HG02852 (cell line): Measurements from ENCODE around the gene WDR64.
"Not testable (repeated sequence)": the region's sequence is repeated elsewhere in the genome, so short reads cannot be mapped to it uniquely, and the experiment has no call there.

Experiments
- ATAC-seq: cut with Tn5 transposase; IDR thresholded peaks from one replicate; pipeline ENCODE4 v1.9.1; 2021; ENCODE audit warnings: mild to moderate bottlenecking, moderate library complexity; ENCODE audit not compliant: unreplicated experiment

Gene WDR64

DNA sequence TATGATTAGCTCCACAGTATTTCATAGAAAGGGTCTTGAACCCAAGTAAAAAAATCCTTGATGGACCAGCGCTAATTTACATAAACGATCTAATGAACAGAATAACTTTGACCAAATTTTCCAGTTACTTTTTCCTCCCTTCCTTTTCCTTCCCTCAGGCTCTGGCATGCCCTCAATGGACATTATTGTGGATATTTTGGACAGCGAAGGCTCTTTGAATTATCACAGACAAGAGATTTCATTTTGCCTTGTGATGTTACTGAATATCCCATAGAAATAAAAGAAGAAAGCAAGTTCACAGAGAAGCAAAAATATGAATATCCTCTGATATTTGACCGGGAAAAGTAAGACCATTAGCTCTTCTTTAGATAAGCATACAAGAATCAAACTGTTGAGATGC lies 135.6 kb downstream of the WDR64 start:
- ATAC-seq, result no peak

DNA sequence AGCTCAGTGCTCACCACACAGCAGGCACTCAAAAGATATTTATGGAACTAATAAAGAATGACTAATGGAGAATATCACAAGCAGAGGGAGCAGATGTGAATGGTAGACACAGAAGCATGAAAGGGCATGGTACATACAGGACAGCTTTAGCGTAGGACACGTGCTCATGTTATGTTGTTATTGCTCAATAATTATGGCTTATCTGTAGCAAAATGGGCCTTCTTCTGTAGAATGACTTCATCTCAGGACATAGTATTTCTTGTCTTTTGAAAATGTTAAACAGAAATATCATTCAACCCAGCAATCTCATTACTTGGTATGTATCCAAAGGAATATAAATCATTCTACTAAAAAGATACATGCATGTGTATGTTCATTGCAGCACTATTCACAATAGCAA lies 137.0 kb downstream of the WDR64 start:
- ATAC-seq, result no peak

DNA sequence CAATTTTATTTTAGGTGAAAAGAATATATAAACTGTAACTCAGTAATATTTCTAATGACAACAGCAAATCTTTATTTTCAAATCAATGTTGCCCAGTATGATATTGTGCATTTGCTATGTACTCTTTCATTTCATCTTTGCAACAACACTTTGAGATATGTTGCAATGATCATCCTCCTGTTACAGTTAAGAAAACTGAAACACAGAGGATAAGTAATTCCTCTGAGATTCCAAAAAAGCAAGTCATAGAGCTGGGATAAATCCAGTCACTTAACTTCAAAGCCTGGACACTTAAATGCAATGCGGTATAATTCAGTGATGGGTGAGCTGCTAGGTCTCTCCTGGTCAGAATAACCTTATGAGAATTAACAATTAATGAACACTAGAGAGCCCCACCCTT lies 147.3 kb downstream of the WDR64 start:
- ATAC-seq, result no peak

DNA sequence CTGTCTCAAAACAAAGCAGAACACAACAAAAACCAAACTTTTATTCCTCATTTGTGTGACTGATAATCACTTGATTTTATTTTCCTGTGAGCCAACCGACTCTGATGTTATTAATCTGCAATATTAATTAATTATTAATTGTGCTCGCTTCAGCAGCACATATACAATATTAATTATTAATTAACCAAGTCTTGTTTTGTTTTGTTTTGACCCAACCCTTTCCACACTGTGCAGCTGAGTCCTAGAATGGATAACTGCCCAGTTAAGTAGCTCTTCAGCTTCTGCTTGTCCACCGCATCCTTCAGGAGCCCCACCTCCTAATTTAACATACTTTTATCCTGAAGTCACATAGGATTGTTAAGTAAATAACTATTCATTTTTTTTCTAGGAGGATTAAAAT lies 148.6 kb downstream of the WDR64 start:
- no peak for ATAC-seq

DNA sequence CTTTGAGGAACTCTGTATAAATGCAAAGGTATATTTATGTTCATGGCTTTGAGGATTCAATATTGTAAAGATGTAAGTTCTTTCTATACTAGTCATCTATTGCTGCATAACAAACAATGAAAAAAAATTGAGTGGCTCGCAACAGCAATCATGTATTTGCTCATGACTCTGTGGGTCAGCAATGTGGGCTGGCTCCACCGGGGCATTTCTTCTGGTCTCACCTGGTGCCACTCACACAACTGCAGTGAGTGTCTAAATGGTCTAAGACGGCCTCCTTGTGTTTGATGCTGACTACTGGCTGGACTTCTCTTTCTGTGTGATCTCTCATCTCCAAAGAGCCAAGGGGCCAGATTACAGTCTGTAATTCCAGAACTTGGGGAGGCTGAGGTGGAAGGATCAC lies 150.8 kb downstream of the WDR64 start:
- no peak for ATAC-seq

DNA sequence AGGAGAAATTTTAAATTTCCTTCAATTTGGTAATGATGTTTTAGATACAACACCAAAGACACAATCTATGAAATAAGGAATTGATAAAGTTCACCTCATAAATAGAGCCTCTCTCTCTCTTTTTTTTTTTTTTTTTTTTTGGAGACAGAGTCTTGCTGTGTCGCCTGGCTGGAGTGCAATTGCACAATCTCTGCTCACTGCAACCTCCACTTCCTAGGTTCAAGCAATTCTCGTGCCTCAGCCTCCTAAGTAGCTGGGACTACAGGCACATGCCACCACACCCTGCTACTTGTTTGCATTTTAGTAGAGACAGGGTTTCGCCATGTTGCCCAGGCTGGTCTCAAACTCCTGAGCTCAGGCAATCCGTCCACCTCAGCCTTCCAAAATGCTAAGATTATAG lies 152.6 kb downstream of the WDR64 start:
- not testable (repeated sequence) for ATAC-seq

DNA sequence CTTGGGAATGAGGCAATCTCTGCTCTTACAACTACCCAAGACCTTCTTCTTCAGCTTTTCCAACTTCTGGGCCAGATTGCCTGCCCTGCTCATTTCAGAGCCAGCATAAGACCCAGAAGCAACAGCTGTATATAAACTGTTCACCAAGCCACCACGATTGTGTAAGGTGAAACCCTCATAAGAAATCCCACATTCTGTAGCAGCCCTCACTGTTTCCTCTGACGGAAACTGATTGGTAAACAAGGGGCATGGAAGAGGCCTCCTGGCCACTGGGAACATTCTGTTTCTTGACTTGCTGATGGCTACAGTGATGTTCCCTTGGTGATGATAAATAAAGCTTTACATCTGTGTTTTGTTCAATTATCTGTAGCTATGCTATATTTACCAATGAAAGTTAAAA lies 156.2 kb downstream of the WDR64 start:
- ATAC-seq, result no peak

DNA sequence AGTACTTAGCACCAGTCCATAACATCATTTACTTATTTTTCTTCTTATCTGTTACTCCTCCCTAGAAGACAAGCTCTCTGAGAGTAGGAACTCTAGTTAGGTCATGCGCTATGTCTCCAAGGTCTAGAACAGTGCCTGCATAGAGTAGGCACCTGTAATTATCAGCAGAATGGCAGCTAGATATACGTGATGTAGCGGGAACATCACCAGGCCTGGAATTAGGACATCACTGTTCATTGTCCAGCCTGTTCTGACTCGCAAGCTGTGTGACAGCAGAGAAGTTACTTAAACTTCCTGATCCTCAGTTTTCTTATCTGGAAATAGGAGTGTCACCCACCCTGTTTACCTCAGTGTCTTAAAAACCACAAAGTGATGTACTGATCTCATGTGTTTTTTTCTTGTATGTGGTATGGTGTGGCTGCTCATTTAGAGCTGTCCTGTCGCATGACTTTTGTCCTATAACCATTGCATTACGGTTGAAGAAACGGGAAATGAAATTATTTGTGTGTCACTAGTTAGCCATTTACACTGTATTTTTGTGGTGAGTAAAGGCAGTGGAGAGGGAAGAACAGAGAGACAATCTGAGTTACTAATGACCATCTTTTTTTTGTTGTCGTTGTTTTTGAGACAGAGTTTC lies 158.8 kb downstream of the WDR64 start:
- peak; percentile 64 for ATAC-seq

DNA sequence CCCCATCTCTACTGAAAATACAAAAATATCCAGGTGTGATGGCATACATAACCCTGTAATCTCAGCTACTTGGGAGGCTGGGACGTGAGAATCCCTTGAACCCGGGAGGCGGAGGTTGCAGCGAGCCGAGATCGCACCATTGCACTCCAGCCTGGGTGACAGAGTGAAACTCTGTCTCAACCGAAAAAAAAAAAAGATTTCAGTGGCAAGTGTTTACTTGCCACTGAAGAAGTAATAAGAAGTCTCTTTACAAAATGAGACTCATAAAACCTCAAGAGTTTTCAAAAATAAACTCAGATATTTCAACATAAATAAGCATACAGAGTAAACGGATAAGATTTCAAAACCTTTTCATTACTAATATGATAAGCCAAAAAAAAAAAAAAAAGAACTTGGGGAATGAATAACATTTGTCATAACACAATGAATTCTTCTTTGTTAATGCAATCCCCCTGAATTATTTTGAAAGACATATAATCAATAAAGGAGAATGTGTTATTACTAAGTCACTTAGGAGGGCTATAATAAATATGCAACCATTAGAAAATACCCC lies 161.8 kb downstream of the WDR64 start:
- ATAC-seq, result no peak

DNA sequence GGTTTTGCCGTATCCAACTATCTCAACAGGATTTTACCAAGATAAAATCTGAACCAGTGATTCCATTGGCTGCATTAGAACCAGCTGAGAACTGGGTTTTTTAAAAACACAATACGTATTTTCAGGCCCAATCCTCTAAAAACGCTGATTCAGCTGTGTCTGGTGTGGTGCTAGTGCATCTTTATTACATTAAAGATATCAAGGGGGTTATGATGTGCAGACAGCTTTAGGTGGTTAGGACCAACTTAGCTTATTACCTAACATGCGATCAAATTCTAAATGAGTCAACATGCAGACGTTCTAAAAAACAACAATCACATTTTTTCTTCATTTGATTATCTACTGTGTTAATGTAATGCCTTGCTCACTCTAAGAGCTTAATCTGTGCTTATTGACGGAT lies 163.9 kb downstream of the WDR64 start:
- no peak for ATAC-seq

DNA sequence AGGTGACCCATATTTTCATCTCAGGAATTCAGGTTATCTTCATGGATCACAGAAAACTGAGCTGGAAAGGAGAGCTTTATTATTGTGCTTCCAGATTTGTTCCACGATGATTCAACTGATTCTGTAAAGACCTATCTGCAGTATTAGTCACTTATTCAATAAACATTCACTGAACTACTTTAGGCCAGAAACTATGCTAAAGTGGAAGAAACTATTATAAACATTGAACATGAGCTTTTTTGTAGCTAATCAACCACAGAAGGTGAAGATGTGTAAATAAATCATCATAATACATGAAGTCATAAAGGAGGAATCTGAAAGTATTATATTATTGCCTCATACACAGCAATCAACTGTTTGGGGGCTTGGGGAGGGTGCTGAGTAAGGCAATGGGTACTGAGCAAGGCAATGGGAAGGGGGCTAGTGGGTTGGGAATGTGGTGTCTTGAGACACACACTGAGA lies 165.3 kb downstream of the WDR64 start:
- no peak for ATAC-seq

DNA sequence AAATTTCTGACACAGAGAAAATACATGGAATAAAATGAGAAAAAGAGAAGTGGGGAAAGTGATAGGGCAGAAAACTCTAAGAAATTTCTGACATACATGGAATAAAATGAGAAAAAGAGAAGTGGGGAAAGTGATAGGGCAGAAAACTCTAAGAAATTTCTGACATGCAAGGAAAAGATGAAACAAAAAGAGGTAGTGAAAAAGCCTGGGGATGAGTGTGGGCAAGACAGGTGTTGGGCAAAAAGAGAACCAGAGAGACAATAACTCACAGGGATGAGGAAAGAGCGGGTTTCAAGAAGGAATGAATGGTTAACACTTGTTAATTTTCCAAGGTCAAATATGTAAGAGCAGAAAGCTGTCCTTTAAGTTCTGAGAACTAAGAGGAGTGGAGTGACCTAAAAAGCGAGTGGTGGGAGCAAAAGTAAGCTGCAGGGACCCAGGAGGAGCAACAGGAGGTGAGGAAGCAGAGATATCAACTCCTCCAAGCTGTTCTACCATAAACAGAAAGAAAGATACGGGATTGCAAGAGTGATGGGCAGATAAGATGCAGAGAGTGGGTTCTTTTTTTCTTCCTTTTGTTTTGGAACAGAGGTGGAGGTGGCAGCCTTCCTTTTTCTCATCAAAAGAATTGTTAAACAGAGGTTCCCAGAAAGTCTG lies 166.0 kb downstream of the WDR64 start:
- ATAC-seq, result no peak

DNA sequence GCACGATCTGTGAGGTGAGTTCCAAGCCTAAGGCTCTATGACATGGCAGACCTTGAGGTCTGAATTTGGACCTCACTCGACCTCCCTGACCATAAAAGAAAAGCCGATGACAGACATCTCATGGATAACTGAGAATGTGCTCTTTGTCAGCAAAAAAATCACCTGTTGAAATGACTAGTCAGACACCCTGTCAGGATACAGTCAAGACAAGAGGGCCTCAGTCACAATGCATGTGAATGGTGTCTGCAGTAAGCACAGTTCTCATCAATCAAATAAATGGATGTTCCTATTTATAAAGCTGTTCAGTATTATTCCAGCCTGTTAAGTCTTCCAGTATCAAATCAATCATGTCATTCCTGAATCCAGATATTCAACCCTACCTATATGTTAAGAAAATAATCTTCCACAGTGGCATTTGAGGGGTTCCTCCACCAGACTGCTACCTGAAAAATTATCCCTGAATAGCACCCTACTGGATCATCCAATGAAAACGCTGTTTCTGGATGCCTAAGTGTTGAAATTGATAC lies 167.3 kb downstream of the WDR64 start:
- no peak for ATAC-seq

DNA sequence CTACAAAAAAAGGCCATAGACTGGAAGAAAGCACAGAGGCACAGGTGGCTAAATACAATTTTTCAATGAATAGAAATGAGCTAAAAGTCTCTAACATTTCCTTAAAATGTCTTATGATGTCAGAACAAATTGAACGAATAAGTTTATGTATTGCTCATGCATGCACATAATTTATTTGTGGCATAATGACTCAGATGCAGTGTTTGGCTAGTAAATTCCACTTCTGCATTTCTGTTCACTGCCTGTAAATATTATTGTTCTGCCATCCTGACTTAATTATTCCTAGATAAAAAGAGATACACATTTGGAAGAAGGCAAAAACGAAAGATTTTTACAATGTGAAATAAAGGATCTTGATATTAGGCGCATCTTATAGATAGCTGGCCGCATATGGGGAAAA lies 169.3 kb downstream of the WDR64 start:
- ATAC-seq, result no peak

DNA sequence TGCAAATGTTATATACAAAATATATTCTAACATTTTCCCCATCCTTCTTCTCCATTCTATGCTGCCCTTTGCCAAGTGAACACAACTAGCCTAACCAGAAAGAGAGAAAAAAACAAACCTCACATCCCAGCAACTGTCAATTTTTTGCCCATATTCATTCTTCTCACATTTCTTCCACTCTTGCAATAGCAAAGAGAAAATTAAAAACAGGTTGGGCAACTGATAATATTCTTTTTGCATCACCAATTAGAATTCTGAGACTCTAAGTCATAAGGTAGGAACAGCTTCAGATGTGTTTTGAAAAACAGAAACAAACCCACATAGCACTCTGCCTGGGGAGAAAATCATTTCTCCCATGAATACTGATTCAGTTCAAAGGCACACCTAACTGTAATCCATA lies 170.8 kb downstream of the WDR64 start:
- no peak for ATAC-seq

DNA sequence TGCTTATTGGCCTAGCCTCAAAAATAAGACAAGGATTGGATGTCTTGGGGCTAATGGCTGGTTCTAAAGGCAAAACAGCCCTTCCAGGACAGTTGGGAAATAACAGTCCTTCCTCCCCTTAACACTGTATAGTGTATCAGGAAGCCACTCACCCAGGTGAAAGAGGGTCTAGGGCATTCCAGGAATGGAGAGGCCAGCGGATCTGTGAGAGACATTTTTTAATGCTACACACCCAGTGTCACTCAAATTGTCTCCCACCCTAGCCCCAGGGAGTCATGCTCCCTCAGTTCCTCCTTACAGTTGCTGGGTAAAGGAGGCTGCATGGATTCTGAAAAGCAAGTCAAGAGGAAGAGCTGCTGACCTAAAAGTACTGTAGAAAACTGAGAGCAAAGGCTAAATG lies 171.8 kb downstream of the WDR64 start:
- ATAC-seq, result no peak

DNA sequence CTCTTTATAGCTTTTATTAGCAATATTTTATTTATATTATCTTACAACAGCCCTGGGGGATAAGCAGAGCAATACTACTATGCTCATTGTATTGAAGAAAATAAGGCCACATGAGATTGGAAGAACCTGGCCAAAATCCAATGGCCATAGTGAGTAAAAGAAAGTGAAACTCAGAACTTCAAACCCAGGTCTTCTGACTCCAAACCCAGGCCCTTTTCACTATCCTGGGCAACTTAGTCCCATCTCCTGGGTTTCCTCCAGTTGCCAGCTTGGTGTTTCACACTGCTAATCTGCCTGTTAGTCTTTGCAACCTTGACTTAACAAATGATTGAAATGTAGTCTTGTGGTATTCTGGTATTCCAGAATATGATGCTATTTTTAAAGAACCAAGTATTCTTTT lies 173.5 kb downstream of the WDR64 start:
- ATAC-seq, result no peak

DNA sequence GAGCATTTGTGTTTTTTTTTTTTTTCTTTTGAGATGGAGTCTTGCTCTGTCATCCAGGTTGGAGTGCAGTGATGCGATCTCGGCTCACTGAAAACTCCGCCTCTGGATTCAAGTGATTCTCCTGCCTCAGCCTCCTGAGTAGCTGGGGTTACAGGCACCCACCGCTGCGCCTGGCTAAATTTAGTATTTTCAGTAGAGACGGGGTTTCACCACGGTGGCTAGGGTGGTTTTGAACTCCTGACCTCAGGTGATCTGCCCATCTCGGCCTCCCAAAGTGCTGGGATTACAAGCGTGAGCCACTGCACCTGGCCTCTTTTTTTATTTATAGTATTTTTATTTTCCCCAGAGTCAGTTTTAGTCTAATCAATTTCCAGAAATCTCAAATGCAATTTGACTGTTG lies 174.5 kb downstream of the WDR64 start:
- not testable (repeated sequence) for ATAC-seq

DNA sequence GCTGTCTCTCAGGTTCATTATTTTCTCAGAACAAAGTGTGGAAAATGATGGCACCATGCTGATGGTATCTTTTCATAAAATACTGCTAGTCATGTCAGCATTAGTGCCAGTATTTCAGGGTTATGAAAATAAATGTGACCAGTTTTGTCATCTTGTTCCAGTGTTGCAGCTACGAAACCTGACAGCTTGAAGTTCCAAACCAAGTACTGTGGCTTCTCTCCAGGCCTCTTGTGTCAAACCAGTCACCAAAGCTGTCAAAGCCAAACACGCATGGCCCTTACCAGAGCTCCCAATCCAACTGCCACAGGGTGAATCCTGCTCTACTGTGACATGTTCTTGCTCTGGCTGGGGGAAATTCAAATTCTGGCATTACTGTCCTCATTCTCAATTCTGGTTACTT lies 175.2 kb downstream of the WDR64 start:
- ATAC-seq, result no peak

DNA sequence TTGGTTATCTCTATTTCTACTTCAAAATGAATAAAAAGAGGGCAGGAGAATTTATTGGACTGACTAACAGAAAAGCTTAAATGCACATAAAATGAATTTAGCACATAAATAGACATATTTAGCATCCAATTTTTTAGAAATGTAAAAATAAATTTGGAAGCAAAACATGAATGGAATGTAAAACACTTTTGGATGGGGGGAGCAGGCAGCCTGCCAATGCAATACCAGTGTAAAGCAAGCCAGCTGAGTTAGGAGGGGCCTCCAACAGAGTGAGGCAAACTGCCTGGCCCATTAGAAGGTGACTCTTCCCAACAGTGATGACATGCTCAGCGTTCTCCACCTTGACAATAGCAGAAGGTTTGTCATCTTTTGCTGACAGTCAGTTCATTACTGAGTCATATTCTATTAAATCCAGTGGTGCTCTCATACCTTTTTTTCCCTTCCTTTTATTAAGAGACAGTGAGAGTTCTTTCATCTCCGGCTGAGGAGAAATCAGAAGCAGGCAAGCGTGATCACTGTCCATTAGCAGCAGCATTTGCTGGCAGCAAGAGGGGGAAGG lies 176.5 kb downstream of the WDR64 start:
- ATAC-seq, result no peak

DNA sequence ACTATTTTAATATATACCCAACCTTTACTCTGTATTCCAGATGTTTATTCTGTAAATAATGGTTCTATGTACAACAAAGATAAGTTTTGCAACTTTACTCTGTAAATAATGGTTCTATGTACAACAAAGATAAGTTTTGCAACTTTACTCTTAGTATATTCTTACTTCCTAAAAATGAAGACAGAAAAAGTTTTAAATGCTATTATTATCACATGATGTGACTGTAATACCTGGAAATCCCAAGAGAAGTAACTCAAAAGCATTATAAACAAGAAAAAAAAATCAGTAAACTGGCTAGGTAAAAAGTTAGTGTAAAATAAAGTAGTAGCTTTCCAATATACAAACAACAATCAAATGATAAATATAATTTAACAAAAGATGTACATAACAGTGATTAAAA lies 177.4 kb downstream of the WDR64 start:
- ATAC-seq, result no peak

DNA sequence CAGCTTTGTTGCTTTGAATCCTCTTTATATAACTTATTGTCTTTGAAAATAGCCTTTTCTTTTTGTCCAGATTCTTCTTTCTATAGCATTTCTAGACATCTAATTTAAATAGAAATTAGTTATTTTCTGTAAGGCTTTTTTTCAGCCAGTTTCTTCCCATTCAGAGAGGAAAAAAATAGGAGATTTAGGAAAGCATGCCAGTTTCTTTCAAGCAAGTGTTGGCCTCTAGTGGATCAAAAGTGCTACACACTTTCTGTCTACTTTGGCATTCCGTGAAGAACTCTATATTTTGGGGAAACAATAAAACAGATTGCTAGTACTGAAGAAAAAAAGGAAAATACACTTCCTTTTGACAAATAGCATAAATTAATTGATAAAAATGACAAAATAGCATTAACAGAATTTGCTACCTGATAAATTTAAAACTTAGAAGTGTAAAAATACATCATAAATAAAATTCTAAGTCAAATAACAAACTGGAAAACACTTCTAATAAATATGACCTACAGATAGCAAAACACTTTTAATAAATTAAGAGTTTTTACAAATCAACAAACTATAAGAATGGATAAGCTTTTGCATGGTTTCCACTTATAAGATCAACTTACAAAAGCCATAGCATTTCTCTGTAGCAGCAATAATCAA lies 182.8 kb downstream of the WDR64 start:
- ATAC-seq, result no peak
